GM12878 (cell line): Measurements from ENCODE around the gene ITGB3BP. TPM values are rescaled to one million over a fixed set of nuclear protein-coding genes. Genes with fewer than 3 reads are reported as not detected.
A peak's percentile ranks its signal among the peaks of the same experiment; 100 is the strongest.

Experiments
- HDAC6 ChIP-seq: fragments of 200-600 bp; sonication (generic); IDR thresholded peaks from one replicate; pipeline ENCODE4 v1.8.0; 2017; ENCODE audit warnings: antibody characterized with exemption; ENCODE audit not compliant: unreplicated experiment
- JUNB ChIP-seq: IDR thresholded peaks from 2 replicates; pipeline ENCODE4 v1.6.1; 2016; ENCODE audit warnings: antibody characterized with exemption, mild to moderate bottlenecking
- KDM1A ChIP-seq: fragments of 200-600 bp; sonication (generic); IDR thresholded peaks from 2 replicates; pipeline ENCODE4 v1.6.1; 2016; ENCODE audit warnings: borderline replicate concordance
- MEF2A ChIP-seq: IDR thresholded peaks from 2 replicates; pipeline ENCODE4 v1.6.1; 2011; ENCODE audit warnings: low read depth, mild to moderate bottlenecking, low read length, moderate library complexity; ENCODE audit not compliant: insufficient read depth
- NFYB ChIP-seq: IDR thresholded peaks from 2 replicates; pipeline ENCODE4 v1.6.1; 2011; ENCODE audit warnings: low read depth, mild to moderate bottlenecking, low read length, improper control_type of control experiment, moderate library complexity; ENCODE audit not compliant: insufficient read depth
- NR2C2 ChIP-seq: IDR thresholded peaks from 2 replicates; pipeline ENCODE4 v1.6.1; 2011; ENCODE audit warnings: borderline replicate concordance, low read depth; ENCODE audit not compliant: control insufficient read depth, insufficient read length
- SMAD5 ChIP-seq: IDR thresholded peaks from 2 replicates; pipeline ENCODE4 v1.6.1; 2016; ENCODE audit warnings: antibody characterized with exemption, low read depth
- SPI1 ChIP-seq: IDR thresholded peaks from 2 replicates; pipeline ENCODE4 v1.6.1; 2011; ENCODE audit warnings: low read depth, mild to moderate bottlenecking, low read length, moderate library complexity, borderline replicate concordance; ENCODE audit not compliant: insufficient read depth
- STAT3 ChIP-seq: IDR thresholded peaks from 2 replicates; pipeline ENCODE4 v1.6.1; 2011; ENCODE audit warnings: low read depth, low read length, improper control_type of control experiment
- ZNF384 ChIP-seq: IDR thresholded peaks from 2 replicates; pipeline ENCODE4 v1.6.1; 2012; ENCODE audit warnings: low read depth, mild to moderate bottlenecking, low read length, improper control_type of control experiment, borderline replicate concordance
- polyA plus RNA-seq, 11 experiments: library from polyadenylated mRNA; depleted of rRNA in 4 of 11; unstranded in 6 of 11; stranded (reverse) in 5 of 11; fragments of >200 nt; fragmentation: Nextera tagmentation in 4 of 11; fragmentation: Illumina TruSeq in 1 of 11; extraction: Ambion mirVana in 4 of 11; extraction: Trizol in 1 of 11; gene quantifications; 1 replicate in 1 of 11; 2 replicates in 10 of 11; pipeline versions ENCODE4 v1.2.1 to v1.2.3, GENCODE V29; 2011 to 2016; ENCODE audit warnings: inconsistent platforms in 2 of 11, missing spikeins in 2 of 11, low read depth in 1 of 11
- total RNA-seq, 4 experiments: library from RNA; depleted of rRNA in 3 of 4; stranded (reverse); fragments of >200 nt in 3 of 4; fragmentation: Illumina TruSeq in 1 of 4; extraction: Trizol in 1 of 4; gene quantifications; 2 replicates each; pipeline versions ENCODE4 v1.2.1 to v1.2.3, GENCODE V29; 2013 to 2021
- TF ChIP-seq, protein P1 (sequence below): fragments of 150-350 bp; IDR thresholded peaks from 2 replicates; pipeline ENCODE4 v1.6.1; 2014; ENCODE audit warnings: mild to moderate bottlenecking, low read depth, low read length
- TF ChIP-seq, protein P2 (sequence below): fragments of 150-350 bp; IDR thresholded peaks from 2 replicates; pipeline ENCODE4 v1.6.1; 2016; ENCODE audit warnings: low read depth, low read length
- TF ChIP-seq, protein P3 (sequence below): fragments of 450-650 bp; IDR thresholded peaks from 2 replicates; pipeline ENCODE4 v1.6.1; 2017; ENCODE audit warnings: mild to moderate bottlenecking, moderate library complexity
- TF ChIP-seq, protein P4 (sequence below): IDR thresholded peaks from 2 replicates; pipeline ENCODE4 v1.6.1; 2012; ENCODE audit warnings: improper control_type of control experiment, low read depth, low read length; ENCODE audit not compliant: insufficient replicate concordance

The ITGB3BP gene
- total and polyA plus RNA-seq, 10 of the 15 experiments (the other 5 are each of a cell fraction or from before 2014, with no cell fraction given), result 39.2 to 86.2 (median 61.8) TPM

DNA sequence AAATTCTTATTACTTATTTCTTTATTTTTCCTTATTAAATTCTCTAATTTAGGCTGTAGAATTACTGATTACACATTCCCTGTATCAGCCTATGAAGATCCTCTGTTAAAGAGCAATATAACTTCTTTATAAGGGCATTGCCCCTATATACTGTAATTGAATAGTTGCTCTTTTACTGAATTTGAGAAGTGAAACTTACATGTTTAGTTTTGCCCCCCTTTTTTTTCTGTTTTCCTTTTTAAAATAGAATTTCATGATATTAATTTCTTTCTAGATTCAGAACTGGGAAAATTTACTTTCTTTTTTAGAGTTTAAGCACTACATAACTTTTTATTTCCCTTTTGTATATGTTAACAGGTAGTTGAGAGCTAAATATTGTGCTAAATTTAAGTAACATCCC is 40.7 kb upstream of the ITGB3BP start (continued):
- TF ChIP-seq, protein P1, sequence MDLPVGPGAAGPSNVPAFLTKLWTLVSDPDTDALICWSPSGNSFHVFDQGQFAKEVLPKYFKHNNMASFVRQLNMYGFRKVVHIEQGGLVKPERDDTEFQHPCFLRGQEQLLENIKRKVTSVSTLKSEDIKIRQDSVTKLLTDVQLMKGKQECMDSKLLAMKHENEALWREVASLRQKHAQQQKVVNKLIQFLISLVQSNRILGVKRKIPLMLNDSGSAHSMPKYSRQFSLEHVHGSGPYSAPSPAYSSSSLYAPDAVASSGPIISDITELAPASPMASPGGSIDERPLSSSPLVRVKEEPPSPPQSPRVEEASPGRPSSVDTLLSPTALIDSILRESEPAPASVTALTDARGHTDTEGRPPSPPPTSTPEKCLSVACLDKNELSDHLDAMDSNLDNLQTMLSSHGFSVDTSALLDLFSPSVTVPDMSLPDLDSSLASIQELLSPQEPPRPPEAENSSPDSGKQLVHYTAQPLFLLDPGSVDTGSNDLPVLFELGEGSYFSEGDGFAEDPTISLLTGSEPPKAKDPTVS, result no peak
- TF ChIP-seq ZNF384 (0 out of 2 replicates have a peak, but pooled peaks have one; percentile 26), SMAD5 (no peak), MEF2A (peak; percentile 85), HDAC6 (no peak), JUNB (peak; percentile 40), SPI1 (peak; percentile 68), NR2C2 (no peak), STAT3 (no peak), NFYB (0 out of 2 replicates have a peak, but pooled peaks have one; percentile 24), KDM1A (no peak)
- TF ChIP-seq, protein P2, sequence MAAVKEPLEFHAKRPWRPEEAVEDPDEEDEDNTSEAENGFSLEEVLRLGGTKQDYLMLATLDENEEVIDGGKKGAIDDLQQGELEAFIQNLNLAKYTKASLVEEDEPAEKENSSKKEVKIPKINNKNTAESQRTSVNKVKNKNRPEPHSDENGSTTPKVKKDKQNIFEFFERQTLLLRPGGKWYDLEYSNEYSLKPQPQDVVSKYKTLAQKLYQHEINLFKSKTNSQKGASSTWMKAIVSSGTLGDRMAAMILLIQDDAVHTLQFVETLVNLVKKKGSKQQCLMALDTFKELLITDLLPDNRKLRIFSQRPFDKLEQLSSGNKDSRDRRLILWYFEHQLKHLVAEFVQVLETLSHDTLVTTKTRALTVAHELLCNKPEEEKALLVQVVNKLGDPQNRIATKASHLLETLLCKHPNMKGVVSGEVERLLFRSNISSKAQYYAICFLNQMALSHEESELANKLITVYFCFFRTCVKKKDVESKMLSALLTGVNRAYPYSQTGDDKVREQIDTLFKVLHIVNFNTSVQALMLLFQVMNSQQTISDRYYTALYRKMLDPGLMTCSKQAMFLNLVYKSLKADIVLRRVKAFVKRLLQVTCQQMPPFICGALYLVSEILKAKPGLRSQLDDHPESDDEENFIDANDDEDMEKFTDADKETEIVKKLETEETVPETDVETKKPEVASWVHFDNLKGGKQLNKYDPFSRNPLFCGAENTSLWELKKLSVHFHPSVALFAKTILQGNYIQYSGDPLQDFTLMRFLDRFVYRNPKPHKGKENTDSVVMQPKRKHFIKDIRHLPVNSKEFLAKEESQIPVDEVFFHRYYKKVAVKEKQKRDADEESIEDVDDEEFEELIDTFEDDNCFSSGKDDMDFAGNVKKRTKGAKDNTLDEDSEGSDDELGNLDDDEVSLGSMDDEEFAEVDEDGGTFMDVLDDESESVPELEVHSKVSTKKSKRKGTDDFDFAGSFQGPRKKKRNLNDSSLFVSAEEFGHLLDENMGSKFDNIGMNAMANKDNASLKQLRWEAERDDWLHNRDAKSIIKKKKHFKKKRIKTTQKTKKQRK, result no peak
- TF ChIP-seq, protein P3, sequence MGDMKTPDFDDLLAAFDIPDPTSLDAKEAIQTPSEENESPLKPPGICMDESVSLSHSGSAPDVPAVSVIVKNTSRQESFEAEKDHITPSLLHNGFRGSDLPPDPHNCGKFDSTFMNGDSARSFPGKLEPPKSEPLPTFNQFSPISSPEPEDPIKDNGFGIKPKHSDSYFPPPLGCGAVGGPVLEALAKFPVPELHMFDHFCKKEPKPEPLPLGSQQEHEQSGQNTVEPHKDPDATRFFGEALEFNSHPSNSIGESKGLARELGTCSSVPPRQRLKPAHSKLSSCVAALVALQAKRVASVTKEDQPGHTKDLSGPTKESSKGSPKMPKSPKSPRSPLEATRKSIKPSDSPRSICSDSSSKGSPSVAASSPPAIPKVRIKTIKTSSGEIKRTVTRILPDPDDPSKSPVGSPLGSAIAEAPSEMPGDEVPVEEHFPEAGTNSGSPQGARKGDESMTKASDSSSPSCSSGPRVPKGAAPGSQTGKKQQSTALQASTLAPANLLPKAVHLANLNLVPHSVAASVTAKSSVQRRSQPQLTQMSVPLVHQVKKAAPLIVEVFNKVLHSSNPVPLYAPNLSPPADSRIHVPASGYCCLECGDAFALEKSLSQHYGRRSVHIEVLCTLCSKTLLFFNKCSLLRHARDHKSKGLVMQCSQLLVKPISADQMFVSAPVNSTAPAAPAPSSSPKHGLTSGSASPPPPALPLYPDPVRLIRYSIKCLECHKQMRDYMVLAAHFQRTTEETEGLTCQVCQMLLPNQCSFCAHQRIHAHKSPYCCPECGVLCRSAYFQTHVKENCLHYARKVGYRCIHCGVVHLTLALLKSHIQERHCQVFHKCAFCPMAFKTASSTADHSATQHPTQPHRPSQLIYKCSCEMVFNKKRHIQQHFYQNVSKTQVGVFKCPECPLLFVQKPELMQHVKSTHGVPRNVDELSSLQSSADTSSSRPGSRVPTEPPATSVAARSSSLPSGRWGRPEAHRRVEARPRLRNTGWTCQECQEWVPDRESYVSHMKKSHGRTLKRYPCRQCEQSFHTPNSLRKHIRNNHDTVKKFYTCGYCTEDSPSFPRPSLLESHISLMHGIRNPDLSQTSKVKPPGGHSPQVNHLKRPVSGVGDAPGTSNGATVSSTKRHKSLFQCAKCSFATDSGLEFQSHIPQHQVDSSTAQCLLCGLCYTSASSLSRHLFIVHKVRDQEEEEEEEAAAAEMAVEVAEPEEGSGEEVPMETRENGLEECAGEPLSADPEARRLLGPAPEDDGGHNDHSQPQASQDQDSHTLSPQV, result no peak
- TF ChIP-seq, protein P4, sequence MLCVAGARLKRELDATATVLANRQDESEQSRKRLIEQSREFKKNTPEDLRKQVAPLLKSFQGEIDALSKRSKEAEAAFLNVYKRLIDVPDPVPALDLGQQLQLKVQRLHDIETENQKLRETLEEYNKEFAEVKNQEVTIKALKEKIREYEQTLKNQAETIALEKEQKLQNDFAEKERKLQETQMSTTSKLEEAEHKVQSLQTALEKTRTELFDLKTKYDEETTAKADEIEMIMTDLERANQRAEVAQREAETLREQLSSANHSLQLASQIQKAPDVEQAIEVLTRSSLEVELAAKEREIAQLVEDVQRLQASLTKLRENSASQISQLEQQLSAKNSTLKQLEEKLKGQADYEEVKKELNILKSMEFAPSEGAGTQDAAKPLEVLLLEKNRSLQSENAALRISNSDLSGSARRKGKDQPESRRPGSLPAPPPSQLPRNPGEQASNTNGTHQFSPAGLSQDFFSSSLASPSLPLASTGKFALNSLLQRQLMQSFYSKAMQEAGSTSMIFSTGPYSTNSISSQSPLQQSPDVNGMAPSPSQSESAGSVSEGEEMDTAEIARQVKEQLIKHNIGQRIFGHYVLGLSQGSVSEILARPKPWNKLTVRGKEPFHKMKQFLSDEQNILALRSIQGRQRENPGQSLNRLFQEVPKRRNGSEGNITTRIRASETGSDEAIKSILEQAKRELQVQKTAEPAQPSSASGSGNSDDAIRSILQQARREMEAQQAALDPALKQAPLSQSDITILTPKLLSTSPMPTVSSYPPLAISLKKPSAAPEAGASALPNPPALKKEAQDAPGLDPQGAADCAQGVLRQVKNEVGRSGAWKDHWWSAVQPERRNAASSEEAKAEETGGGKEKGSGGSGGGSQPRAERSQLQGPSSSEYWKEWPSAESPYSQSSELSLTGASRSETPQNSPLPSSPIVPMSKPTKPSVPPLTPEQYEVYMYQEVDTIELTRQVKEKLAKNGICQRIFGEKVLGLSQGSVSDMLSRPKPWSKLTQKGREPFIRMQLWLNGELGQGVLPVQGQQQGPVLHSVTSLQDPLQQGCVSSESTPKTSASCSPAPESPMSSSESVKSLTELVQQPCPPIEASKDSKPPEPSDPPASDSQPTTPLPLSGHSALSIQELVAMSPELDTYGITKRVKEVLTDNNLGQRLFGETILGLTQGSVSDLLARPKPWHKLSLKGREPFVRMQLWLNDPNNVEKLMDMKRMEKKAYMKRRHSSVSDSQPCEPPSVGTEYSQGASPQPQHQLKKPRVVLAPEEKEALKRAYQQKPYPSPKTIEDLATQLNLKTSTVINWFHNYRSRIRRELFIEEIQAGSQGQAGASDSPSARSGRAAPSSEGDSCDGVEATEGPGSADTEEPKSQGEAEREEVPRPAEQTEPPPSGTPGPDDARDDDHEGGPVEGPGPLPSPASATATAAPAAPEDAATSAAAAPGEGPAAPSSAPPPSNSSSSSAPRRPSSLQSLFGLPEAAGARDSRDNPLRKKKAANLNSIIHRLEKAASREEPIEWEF, result peak; percentile 11
